ENCODE measurements around the gene ASCL2.
A peak's percentile ranks its signal among the peaks of the same experiment; 100 is the strongest.

Gene ASCL2

DNA sequence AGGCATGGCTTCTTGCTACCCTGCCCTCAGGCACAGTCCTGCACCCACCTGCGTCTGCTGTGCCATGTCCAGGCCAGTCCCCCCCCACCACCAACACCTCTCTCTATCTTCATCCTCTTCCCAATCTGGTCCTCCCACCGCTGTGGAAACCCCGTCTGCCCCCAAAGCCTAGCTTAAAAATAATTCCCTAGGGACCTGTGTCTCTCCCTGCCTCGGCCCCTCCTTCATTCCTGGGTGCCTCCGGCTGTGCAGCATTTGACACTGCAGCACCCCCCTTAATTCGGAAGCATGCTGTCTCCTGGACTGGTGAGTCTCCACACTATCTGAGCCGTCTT, 2.5 kb upstream of the ASCL2 start:
- Histone ChIP-seq H3K4me1 (ENCODE audit: insufficient read depth, low read length) (peaks cover 9% of the 10 kb centered on the region), H3K9me3 (ENCODE audit: insufficient read depth, low read depth, low read length) (no peaks in the 10 kb centered on the region), H3K27ac (ENCODE audit: low read length) (no peak overlapping the region), H3K27me3 (ENCODE audit: insufficient read depth, low read length) (peaks cover 89% of the 10 kb centered on the region), H3K36me3 (ENCODE audit: insufficient read depth, low read depth, low read length) (no peaks in the 10 kb centered on the region), H3K4me3 (ENCODE audit: low read length) (no peak overlapping the region), H3K9ac (ENCODE audit: low read depth, low read length) (no peak overlapping the region)

DNA sequence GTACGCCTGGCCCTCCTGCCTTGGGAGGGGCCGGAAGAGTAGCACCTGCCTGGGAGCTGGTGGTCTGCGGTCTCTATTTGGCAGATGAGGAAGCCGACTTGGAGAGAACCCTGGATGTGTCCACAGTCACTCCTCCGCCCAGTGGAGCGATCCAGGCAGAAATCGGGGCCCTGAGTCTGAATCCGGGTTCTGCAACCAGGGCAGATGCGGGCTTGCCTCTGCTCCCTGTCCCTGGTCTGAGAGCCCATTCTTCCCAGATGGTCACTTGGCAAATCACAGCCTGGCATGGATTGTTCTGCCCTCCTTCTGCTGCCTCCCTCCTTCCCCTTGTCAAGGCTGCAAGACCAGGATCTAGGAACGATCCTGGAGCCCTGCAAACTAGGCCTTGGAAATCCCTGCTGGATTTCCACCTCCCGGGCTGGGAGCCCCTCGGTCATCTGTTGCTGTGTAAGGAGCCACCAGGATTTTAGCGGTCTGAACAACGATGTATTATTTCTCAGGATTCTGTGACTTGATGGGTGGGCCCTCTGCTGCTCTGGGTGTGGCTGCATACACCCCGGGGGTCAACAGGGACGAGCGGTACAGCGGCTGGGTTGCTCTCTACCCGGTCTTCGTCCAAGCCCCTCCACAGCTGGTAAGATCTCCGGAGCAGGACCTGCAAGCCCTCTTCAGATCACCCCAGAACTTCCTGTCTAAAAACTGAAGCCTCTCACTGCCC, 2.0 kb upstream of the ASCL2 start:
- no peak overlapping the region for H3K4me3 ChIP-seq (ENCODE audit: low read length)
- no peaks in the 10 kb centered on the region for H3K9me3 ChIP-seq (ENCODE audit: insufficient read depth, low read depth, low read length)
- no peak overlapping the region for H3K27ac ChIP-seq (ENCODE audit: low read length)
- H3K4me1 ChIP-seq (ENCODE audit: insufficient read depth, low read length): peaks cover 3% of the 10 kb centered on the region
- peaks cover 94% of the 10 kb centered on the region for H3K27me3 ChIP-seq (ENCODE audit: insufficient read depth, low read length)
- H3K36me3 ChIP-seq (ENCODE audit: insufficient read depth, low read depth, low read length): no peaks in the 10 kb centered on the region
- no peak overlapping the region for H3K9ac ChIP-seq (ENCODE audit: low read depth, low read length)

DNA sequence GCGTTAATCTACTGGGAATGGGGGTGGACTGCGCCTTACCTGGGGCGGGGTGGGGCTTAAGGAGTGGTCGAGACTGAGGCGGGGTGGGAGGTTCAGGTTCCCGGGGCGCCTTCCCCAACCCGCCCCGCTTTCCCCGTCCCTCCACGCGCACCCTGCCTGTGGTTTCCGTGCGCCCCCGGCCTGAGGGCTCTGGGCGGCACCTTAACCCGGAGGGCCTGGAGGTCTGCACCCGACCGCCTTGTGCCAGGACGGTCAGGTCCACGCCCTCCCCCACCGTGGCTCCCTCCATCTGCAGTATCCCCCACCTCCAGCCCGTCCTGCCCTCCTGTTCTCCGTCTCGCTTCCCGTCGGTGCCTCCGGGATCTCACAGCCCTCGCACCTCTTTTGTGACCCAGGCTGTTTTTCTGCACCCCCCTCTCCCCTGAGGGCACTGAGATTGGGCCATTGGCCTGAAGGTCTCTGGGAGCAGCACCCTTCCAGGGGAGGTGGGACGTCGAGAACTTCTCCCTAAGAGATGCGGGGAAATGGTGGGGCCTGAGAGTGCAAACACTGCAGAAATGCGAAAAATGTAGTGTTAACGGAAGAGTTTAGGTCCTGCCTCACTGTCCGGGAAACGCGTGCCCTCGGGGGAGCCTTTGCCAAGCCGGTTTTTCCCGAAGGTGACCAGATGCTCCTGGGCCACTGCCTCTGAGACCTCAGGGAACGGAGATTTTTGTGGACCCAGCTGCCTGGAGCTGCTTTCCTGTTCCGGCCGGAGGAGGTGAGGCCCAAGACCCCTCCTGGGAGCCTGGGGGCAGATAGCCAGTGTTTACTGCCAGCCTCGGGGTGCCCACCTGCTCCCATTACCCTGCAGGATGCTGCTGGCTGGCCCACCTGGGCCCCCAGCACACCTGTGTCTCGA, 1.2 kb upstream of the ASCL2 start:
- Histone ChIP-seq H3K4me3 (ENCODE audit: low read length) (no peak overlapping the region; the same call in 1 of the 2 replicates), H3K27ac (ENCODE audit: low read length) (no peak overlapping the region), H3K9ac (ENCODE audit: low read depth, low read length) (no peak overlapping the region), H3K4me1 (ENCODE audit: insufficient read depth, low read length) (no peaks in the 10 kb centered on the region), H3K36me3 (ENCODE audit: insufficient read depth, low read depth, low read length) (no peaks in the 10 kb centered on the region), H3K9me3 (ENCODE audit: insufficient read depth, low read depth, low read length) (no peaks in the 10 kb centered on the region), H3K27me3 (ENCODE audit: insufficient read depth, low read length) (peaks cover 95% of the 10 kb centered on the region)

DNA sequence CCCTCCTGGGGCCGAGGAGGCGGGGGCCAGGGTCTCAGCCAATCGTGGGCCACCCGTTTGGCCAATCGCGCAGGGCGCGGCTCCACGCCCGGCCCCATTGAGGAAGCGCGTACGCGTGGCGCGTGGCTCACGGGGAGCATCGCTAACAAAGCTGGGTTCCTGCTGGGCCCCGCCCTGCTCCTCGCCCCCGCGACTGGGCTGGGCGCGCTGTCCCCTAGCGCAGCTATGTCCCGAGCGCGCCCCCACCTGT, 614 bp upstream of the ASCL2 start:
- no peak overlapping the region for H3K9ac ChIP-seq (ENCODE audit: low read depth, low read length)
- no peak overlapping the region; the same call in 1 of the 2 replicates for H3K4me3 ChIP-seq (ENCODE audit: low read length)
- H3K4me1 ChIP-seq (ENCODE audit: insufficient read depth, low read length): no peaks in the 10 kb centered on the region
- H3K9me3 ChIP-seq (ENCODE audit: insufficient read depth, low read depth, low read length): no peaks in the 10 kb centered on the region
- peaks cover 96% of the 10 kb centered on the region for H3K27me3 ChIP-seq (ENCODE audit: insufficient read depth, low read length)
- H3K36me3 ChIP-seq (ENCODE audit: insufficient read depth, low read depth, low read length): no peaks in the 10 kb centered on the region
- H3K27ac ChIP-seq (ENCODE audit: low read length): no peak overlapping the region

DNA sequence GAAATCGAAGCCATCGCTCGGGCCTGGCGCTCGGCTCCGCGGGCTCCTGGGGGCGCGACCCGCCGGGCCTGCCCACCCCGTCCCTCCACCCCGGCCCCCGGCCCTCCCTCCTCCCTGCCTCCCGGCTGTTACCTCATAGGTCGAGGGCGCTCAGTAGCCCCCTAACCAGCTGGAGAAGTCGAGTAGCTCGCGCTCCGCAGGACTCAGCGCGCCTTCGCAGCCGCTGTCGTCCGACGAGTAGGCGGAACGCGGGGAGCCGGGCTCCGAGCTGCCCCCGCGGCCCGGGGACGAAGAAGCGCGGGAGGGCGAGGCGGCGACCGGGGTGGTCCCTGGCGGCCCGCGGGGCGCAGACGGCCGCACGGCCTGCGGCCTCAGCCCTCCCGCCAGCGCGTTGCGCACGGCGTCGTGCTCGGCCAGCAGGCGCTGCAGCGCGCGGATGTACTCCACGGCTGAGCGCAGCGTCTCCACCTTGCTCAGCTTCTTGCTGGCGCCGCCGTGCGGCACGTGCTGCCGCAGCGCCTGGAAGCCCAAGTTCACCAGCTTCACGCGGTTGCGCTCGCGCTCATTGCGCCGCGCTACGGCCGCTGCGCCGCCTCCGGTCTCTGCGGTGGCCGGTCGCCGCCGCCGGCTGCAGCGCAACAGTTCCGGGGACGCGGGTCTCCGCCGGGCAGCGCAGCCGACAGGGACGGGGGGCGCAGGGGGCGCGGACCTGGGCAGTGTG, 627 bp downstream of the ASCL2 start:
- H3K36me3 ChIP-seq (ENCODE audit: insufficient read depth, low read depth, low read length): no peaks in the 10 kb centered on the region
- no peaks in the 10 kb centered on the region for H3K9me3 ChIP-seq (ENCODE audit: insufficient read depth, low read depth, low read length)
- H3K4me3 ChIP-seq (ENCODE audit: low read length): peak overlapping the region; percentile 52; the same call in 1 of the 2 replicates
- H3K9ac ChIP-seq (ENCODE audit: low read depth, low read length): no peak overlapping the region
- H3K27ac ChIP-seq (ENCODE audit: low read length): no peak overlapping the region
- no peaks in the 10 kb centered on the region for H3K4me1 ChIP-seq (ENCODE audit: insufficient read depth, low read length)
- H3K27me3 ChIP-seq (ENCODE audit: insufficient read depth, low read length): peaks cover 100% of the 10 kb centered on the region

DNA sequence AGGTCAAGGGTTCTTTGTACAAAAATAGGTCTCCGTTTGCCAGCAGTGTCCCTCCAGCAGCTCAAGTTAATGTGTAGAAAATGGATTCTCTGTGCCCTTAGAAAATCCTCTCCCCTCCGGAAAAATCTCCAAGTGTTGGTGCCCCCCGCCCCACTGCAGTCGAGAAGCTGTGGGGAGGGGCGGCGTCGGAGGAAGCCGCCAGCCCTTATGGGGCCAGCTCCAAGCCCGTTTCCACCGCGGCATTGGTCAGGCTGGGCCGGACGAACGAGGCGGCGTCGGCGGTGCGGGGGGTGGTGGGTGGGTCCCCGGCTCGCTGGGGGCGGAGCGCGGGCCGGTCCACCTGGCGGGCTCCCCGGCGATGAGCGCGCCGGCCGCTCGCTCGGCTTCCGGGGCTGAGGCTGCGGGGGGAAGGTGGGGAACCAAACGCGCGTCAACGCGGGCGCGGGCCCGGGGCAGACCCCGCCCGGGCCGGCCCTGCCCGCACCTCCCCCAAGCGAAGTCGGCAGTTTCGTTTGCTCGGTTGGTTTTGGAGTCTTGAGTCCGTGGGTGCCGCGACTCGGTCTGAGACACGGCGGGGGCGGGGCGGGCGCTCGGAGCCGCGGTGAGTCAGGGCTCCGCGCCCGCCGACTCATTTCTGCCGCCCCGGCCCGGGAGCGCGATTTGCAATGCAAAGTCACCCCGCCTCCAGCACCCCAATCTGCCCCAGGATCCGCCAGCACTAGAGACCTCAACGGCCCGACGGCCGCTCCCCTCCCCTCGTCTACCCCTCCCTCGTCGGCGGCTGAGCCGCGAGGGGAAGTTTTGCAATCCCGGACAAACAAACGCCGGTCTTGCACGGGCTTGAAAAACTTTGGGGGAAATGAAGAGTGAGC, 1.4 kb downstream of the ASCL2 start:
- Histone ChIP-seq H3K4me3 (ENCODE audit: low read length) (peak overlapping the region; percentile 52; the same call in 1 of the 2 replicates), H3K9ac (ENCODE audit: low read depth, low read length) (no peak overlapping the region), H3K9me3 (ENCODE audit: insufficient read depth, low read depth, low read length) (no peaks in the 10 kb centered on the region), H3K27ac (ENCODE audit: low read length) (no peak overlapping the region), H3K36me3 (ENCODE audit: insufficient read depth, low read depth, low read length) (no peaks in the 10 kb centered on the region), H3K4me1 (ENCODE audit: insufficient read depth, low read length) (no peaks in the 10 kb centered on the region), H3K27me3 (ENCODE audit: insufficient read depth, low read length) (peaks cover 96% of the 10 kb centered on the region)

DNA sequence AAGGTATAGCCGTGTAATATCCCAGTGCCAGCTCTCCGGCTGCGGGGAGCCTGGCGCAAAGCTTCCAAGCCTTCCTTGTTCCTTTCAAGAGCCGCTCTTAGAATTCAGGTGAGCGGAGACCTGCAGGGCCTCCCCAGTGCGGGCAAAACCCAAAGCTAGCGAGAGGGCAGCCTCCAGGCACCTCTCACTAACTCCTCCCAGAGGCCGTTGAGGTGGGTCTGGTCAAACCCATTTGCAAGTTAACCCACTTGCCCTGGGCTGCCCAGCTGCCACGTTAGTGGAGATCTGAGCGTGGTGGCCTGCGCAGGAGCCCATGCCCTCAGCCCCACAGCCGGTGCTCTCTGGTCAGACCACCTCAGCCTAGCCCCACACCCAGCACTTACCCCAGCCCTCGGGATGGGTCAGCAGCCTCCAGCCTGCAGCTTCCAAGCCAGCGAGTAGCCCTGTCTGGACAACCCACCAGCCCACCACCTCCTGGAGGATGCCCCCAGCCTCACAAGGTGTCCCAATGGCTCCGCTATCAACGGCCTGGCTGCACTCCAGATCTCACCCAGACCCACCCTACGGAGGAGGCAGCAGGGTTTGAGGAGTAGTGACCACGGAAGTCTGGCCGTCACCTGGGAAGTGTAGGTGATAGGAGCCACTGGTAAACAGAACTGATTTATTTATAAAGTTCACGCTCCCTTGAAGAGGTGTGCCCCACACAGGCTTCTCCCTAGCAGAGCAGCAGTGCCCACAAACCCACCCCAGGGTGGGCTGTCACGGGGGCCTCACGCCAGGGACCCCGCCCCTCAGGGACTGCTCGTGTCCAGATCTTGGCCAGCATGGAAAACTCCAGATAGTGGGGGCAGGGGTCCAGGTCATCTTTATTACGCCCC, 2.3 kb downstream of the ASCL2 start:
- H3K9me3 ChIP-seq (ENCODE audit: insufficient read depth, low read depth, low read length): no peaks in the 10 kb centered on the region
- H3K36me3 ChIP-seq (ENCODE audit: insufficient read depth, low read depth, low read length): no peaks in the 10 kb centered on the region
- peak overlapping the region; percentile 52; the same call in 1 of the 2 replicates for H3K4me3 ChIP-seq (ENCODE audit: low read length)
- H3K9ac ChIP-seq (ENCODE audit: low read depth, low read length): no peak overlapping the region
- no peak overlapping the region for H3K27ac ChIP-seq (ENCODE audit: low read length)
- H3K4me1 ChIP-seq (ENCODE audit: insufficient read depth, low read length): no peaks in the 10 kb centered on the region
- H3K27me3 ChIP-seq (ENCODE audit: insufficient read depth, low read length): peaks cover 87% of the 10 kb centered on the region

DNA sequence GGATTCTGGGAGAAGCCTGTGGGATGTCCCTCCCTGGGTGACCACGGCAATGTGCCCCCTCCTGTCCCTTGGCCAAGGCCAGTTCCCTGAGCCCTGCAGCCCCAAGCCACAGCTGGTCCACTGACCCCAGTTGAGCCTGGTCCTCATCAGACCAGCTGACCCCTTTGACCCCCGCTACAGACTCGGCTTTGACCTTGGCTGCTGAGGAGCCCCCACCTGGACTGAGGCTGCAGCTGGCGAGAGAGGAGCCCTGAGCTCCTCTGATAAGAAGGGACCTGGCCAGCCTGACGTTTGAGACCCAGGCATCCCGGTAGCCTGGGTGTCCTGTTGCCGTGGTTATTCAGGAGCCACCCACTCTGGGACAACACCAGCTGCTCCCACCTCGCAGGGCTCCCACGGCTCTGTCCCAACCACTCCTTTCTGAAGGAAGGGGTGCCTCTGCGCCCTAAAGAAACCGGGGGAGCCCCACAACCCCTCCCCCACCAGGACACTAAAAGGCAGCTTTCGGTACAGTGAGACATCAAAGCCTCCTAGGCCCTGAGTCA, 3.0 kb downstream of the ASCL2 start:
- Histone ChIP-seq H3K9me3 (ENCODE audit: insufficient read depth, low read depth, low read length) (no peaks in the 10 kb centered on the region), H3K4me1 (ENCODE audit: insufficient read depth, low read length) (no peaks in the 10 kb centered on the region), H3K27me3 (ENCODE audit: insufficient read depth, low read length) (peaks cover 80% of the 10 kb centered on the region), H3K9ac (ENCODE audit: low read depth, low read length) (no peak overlapping the region), H3K4me3 (ENCODE audit: low read length) (no peak overlapping the region), H3K27ac (ENCODE audit: low read length) (no peak overlapping the region), H3K36me3 (ENCODE audit: insufficient read depth, low read depth, low read length) (no peaks in the 10 kb centered on the region)

DNA sequence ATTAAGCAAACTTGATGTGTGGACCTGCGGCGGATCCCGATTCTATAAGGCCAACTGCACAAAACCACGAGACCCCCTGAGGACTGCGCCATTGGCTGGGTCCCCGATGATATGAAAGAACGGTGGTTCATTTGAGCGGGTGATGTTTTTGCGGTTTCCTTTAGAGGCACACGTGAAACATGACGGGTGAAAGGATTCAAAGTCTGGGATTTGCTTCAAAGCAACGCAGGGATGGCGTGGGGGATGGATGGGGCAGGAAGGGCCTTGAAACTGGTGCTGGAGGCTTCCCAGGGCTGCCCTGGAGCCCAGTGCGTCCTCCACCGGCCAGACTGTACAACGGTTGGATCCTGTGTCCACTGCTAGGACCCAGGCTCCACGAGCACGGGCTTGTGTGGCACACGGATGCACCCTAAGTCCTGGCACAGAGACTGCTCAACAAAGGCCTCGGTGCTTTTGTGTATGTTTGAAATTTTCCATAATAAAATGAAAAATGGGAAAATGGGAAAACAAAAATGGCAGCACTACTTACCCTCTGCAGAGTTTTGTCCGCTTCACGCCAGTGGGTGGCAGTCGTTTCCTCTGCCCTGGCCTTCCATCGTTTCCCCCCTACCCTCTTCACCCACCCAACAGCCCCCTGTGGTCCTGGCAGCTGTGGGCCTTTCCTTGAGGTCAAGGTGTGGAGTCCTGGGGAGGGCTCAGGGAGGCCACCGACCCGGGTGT, 3.6 kb downstream of the ASCL2 start:
- Histone ChIP-seq H3K9me3 (ENCODE audit: insufficient read depth, low read depth, low read length) (no peaks in the 10 kb centered on the region), H3K27me3 (ENCODE audit: insufficient read depth, low read length) (peaks cover 74% of the 10 kb centered on the region), H3K36me3 (ENCODE audit: insufficient read depth, low read depth, low read length) (no peaks in the 10 kb centered on the region), H3K4me1 (ENCODE audit: insufficient read depth, low read length) (no peaks in the 10 kb centered on the region), H3K4me3 (ENCODE audit: low read length) (no peak overlapping the region), H3K9ac (ENCODE audit: low read depth, low read length) (no peak overlapping the region), H3K27ac (ENCODE audit: low read length) (no peak overlapping the region)

Data from iPS-20b (cell line).